ENCODE results near the gene EFHC1.
A peak's percentile ranks its signal among the peaks of the same experiment; 100 is the strongest.

EFHC1 gene

GRCh38 chr6:52523378-52524142, 103.4 kb downstream of the EFHC1 start:
- no peak for DNase-seq

GRCh38 chr6:52524918-52525317, 104.8 kb downstream of the EFHC1 start:
- peak; percentile 38 to 75 for DNase-seq

- no peak for DNase-seq
Observed at GRCh38 chr6:52526634-52527033, 106.5 kb downstream of the EFHC1 start.

- no peak for DNase-seq
Observed at GRCh38 chr6:52527436-52527835, 107.3 kb downstream of the EFHC1 start.

- DNase-seq, result no peak
Observed at GRCh38 chr6:52529311-52529710, 109.2 kb downstream of the EFHC1 start.

- DNase-seq, result no peak
Observed at GRCh38 chr6:52530351-52530750, 110.2 kb downstream of the EFHC1 start.

- no peak for DNase-seq
Observed at GRCh38 chr6:52531396-52531795, 111.3 kb downstream of the EFHC1 start.

GRCh38 chr6:52531834-52532233, 111.7 kb downstream of the EFHC1 start:
- no peak for DNase-seq

GRCh38 chr6:52532457-52532856, 112.3 kb downstream of the EFHC1 start:
- no peak for DNase-seq

- no peak for DNase-seq
Observed at GRCh38 chr6:52533491-52533890, 113.3 kb downstream of the EFHC1 start.

GRCh38 chr6:52534363-52534762, 114.2 kb downstream of the EFHC1 start:
- no peak for DNase-seq

GRCh38 chr6:52534966-52535390, 114.8 kb downstream of the EFHC1 start:
- DNase-seq, result no peak

GRCh38 chr6:52535711-52536423, 115.7 kb downstream of the EFHC1 start:
- DNase-seq, result no peak

GRCh38 chr6:52536424-52536916, 116.3 kb downstream of the EFHC1 start:
- DNase-seq, result no peak

GRCh38 chr6:52537001-52537753, 117.0 kb downstream of the EFHC1 start:
- no peak for DNase-seq

- no peak for DNase-seq
Observed at GRCh38 chr6:52538252-52538900, 118.2 kb downstream of the EFHC1 start.

GRCh38 chr6:52538901-52539354, 118.8 kb downstream of the EFHC1 start:
- DNase-seq, result no peak

- DNase-seq, result no peak
Observed at GRCh38 chr6:52539607-52540006, 119.5 kb downstream of the EFHC1 start.

GRCh38 chr6:52540286-52540902, 120.3 kb downstream of the EFHC1 start:
- no peak for DNase-seq

GRCh38 chr6:52541135-52541534, 121.0 kb downstream of the EFHC1 start:
- DNase-seq, result no peak

- no peak for DNase-seq
Observed at GRCh38 chr6:52543262-52543661, 123.1 kb downstream of the EFHC1 start.

Measured in NCI-H524 (cell line).